PC-9 (cell line): ENCODE measurements around the gene LMNB1. TPM values are rescaled to one million over a fixed set of nuclear protein-coding genes. Genes with fewer than 3 reads are reported as not detected.

Experiments used
- BruUV-seq: library from RNA; stranded (reverse); fragments of 400-500 nt; replicated peaks from 2 replicates; lab custom pipeline; 2021; lab: Mats Ljungman, UMichigan
- CTCF ChIA-PET: fragments of 300-600 bp; sonication (Branson Sonifier 250); formaldehyde crosslinking; loops from one replicate; lab custom pipeline; 2022; ENCODE audit warnings: antibody characterized with exemption; lab: Charles Lee
- POLR2A ChIA-PET: fragments of 300-600 bp; sonication (Branson Sonifier 250); formaldehyde crosslinking; loops from one replicate; lab custom pipeline; 2022; ENCODE audit warnings: antibody characterized with exemption; ENCODE audit not compliant: unreplicated experiment; lab: Charles Lee
- DNase-seq, 2 experiments: peaks; one replicate each; pipeline versions ENCODE4 v3.0.0 to v3.0.0-alpha.2; 2015 to 2022; ENCODE audit warnings: mixed read lengths in 1 of 2
- H2AFZ ChIP-seq: fragments of 200-600 bp; sonication (generic); 2 replicates; pipeline ENCODE4 v1.8.1; 2017; ENCODE audit warnings: antibody characterized with exemption
- H3F3A ChIP-seq: fragments of 200-600 bp; sonication (generic); 2 replicates; pipeline ENCODE4 v1.8.1; 2017; ENCODE audit warnings: antibody characterized with exemption, mild to moderate bottlenecking, low read depth; ENCODE audit not compliant: insufficient read depth
- H3K27ac ChIP-seq: fragments of 200-600 bp; sonication (generic); 2 replicates; pipeline ENCODE4 v1.6.1; 2016; ENCODE audit warnings: mixed run types
- H3K27me3 ChIP-seq: fragments of 200-600 bp; sonication (generic); 2 replicates; pipeline ENCODE4 v1.6.1; 2016; ENCODE audit warnings: low read depth, mixed run types; ENCODE audit not compliant: insufficient read depth
- H3K36me3 ChIP-seq: fragments of 200-600 bp; sonication (generic); 2 replicates; pipeline ENCODE4 v1.6.1; 2016; ENCODE audit warnings: low read depth, mixed run types
- H3K4me1 ChIP-seq: fragments of 200-600 bp; sonication (generic); replicated peaks from 2 replicates; pipeline ENCODE4 v1.6.1; 2016; ENCODE audit warnings: mixed run types; ENCODE audit not compliant: insufficient read depth
- H3K4me2 ChIP-seq: fragments of 200-600 bp; sonication (generic); 2 replicates; pipeline ENCODE4 v1.6.1; 2017; ENCODE audit warnings: mixed run types
- H3K4me3 ChIP-seq: fragments of 200-600 bp; sonication (generic); 2 replicates; pipeline ENCODE4 v1.6.1; 2016; ENCODE audit warnings: mixed run types
- H3K79me2 ChIP-seq: fragments of 200-600 bp; sonication (generic); 2 replicates; pipeline ENCODE4 v1.6.1; 2017; ENCODE audit warnings: low read depth, mixed run types
- H3K9me2 ChIP-seq: fragments of 200-600 bp; sonication (generic); 2 replicates; pipeline ENCODE4 v1.8.1; 2017; ENCODE audit warnings: mild to moderate bottlenecking; ENCODE audit not compliant: insufficient read depth
- H3K9me3 ChIP-seq: fragments of 200-600 bp; sonication (generic); 2 replicates; pipeline ENCODE4 v1.8.1; 2016; ENCODE audit warnings: low read depth; ENCODE audit not compliant: insufficient read depth
- H4K20me1 ChIP-seq: fragments of 200-600 bp; sonication (generic); 2 replicates; pipeline ENCODE4 v1.8.1; 2017; ENCODE audit not compliant: insufficient read depth
- CTCF ChIP-seq: fragments of 200-600 bp; sonication (generic); conservative IDR thresholded peaks from 2 replicates; pipeline ENCODE4 v1.6.1; 2017; ENCODE audit warnings: mixed run types, antibody characterized with exemption, mild to moderate bottlenecking, moderate library complexity
- EZH2 ChIP-seq: fragments of 200-600 bp; sonication (generic); IDR thresholded peaks from 2 replicates; pipeline ENCODE4 v1.8.0; 2017; ENCODE audit warnings: antibody characterized with exemption, low read depth
- intact Hi-C: fragments of 100-400 bp; cut with micrococcal nuclease; formaldehyde crosslinking; loops from one replicate; pipeline ENCODE4 v1.10.0; 2022; ENCODE audit not compliant: unreplicated experiment
- total RNA-seq: library from RNA; stranded (reverse); gene quantifications from 2 replicates; pipeline ENCODE4 v1.2.3, GENCODE V29; 2021

Gene LMNB1
- total RNA-seq, 1 experiment from 2014 or later: 117 TPM

GRCh38 chr5:126831156-126831555, 54.2 kb downstream of the LMNB1 start:
- ChIA-PET CTCF (no interaction called here), POLR2A (no interaction called here)
- H3K79me2 ChIP-seq: no peaks in the 10 kb centered on the region
- H4K20me1 ChIP-seq: no peaks in the 10 kb centered on the region
- no peaks in the 10 kb centered on the region for H3K9me3 ChIP-seq
- no peaks in the 10 kb centered on the region for H3K9me2 ChIP-seq
- H3K4me3 ChIP-seq: no peak overlapping the region
- intact Hi-C loops: no loop called here
- no TSS peak for BruUV-seq
- no peaks in the 10 kb centered on the region for H3K4me1 ChIP-seq
- TF ChIP-seq CTCF (no peak), EZH2 (no peak)
- no peak for DNase-seq
- no peak overlapping the region for H3K4me2 ChIP-seq
- H3K36me3 ChIP-seq: peaks cover 18% of the 10 kb centered on the region
- peaks cover 3% of the 10 kb centered on the region; the same call in 1 of the 2 replicates for H3F3A ChIP-seq
- H2AFZ ChIP-seq: no peak overlapping the region
- no peak overlapping the region for H3K27ac ChIP-seq
- no peaks in the 10 kb centered on the region for H3K27me3 ChIP-seq

- no peak overlapping the region for H3K27ac ChIP-seq
- no peak overlapping the region for H3K4me2 ChIP-seq
- no peaks in the 10 kb centered on the region for H3K4me1 ChIP-seq
- H3K9me2 ChIP-seq: no peaks in the 10 kb centered on the region
- TF ChIP-seq CTCF: no peak
- no peaks in the 10 kb centered on the region for H3K9me3 ChIP-seq
- no peak overlapping the region for H2AFZ ChIP-seq
- BruUV-seq: no TSS peak
- no peak for DNase-seq
- H3F3A ChIP-seq: no peaks in the 10 kb centered on the region
- no peaks in the 10 kb centered on the region for H4K20me1 ChIP-seq
- H3K36me3 ChIP-seq: peaks cover 5% of the 10 kb centered on the region; the same call in 1 of the 2 replicates
- no peaks in the 10 kb centered on the region for H3K27me3 ChIP-seq
- intact Hi-C loops: loop anchor here (5.0 kb wide), 1 partner anchor 476 kb away; no protein-coding TSS in a partner anchor
- H3K4me3 ChIP-seq: no peak overlapping the region
- POLR2A ChIA-PET: no interaction called here
- CTCF ChIA-PET: interaction anchor here (0.6 kb wide), 1 partner anchor 553 kb away, joined by 4 read pairs; no protein-coding TSS in a partner anchor
- no peaks in the 10 kb centered on the region for H3K79me2 ChIP-seq
These were observed 59.8 kb downstream of the LMNB1 start for GRCh38 chr5:126836778-126837177.

DNA sequence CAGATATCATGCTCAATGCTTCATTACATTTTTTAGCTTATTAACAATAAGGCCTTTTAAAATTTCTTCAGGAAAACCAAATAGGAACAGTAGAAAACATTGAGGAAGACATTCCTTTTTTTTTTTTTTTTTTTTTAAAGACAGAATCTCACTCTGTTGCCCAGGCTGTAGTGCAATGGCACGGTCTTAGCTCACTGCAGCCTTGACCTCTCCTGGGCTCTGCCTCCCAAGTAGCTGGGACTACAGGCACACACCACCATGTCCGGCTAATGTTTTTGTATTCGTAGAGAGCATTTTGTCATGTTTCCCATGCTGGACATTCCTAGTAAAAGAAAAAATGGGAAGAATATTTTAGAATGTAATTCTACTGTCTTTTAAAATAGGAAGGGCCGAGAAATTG, 60.3 kb downstream of the LMNB1 start:
- Histone ChIP-seq H3K9me2 (no peaks in the 10 kb centered on the region), H3K4me2 (no peak overlapping the region), H3K9me3 (no peaks in the 10 kb centered on the region), H4K20me1 (no peaks in the 10 kb centered on the region), H3K27me3 (no peaks in the 10 kb centered on the region), H3K36me3 (peaks cover 5% of the 10 kb centered on the region; the same call in 1 of the 2 replicates), H2AFZ (no peak overlapping the region), H3K4me1 (no peaks in the 10 kb centered on the region), H3F3A (no peaks in the 10 kb centered on the region), H3K79me2 (no peaks in the 10 kb centered on the region), H3K27ac (no peak overlapping the region), H3K4me3 (no peak overlapping the region)
- POLR2A ChIA-PET: no interaction called here
- intact Hi-C loops: loop anchor here (5.0 kb wide), 1 partner anchor 475 kb away; no protein-coding TSS in a partner anchor
- TF ChIP-seq CTCF (no peak), EZH2 (no peak)
- CTCF ChIA-PET: interaction anchor here (0.6 kb wide), 1 partner anchor 552 kb away, joined by 4 read pairs; no protein-coding TSS in a partner anchor
- BruUV-seq: no TSS peak
- no peak for DNase-seq
